ENCODE results near the gene SORBS1.

SORBS1 gene

GRCh38 chr10:95266674-95267095 is 294.5 kb downstream of the SORBS1 start:
- no peak overlapping the region for H3K4me3 ChIP-seq (ENCODE audit: low read depth, low read length)
- in situ Hi-C loops (cut with HindIII; ENCODE audit: low sequenced_read_pairs), result no loop called here
- no peak for TF ChIP-seq CTCF (IDR thresholded peaks at IDR 0.05; ENCODE audit: low read depth, low read length)
- peak; percentile 90 for DNase-seq (ENCODE audit: low read depth, low spot score)

- no peak for DNase-seq (ENCODE audit: low read depth, low spot score)
- in situ Hi-C loops (cut with HindIII; ENCODE audit: low sequenced_read_pairs), result no loop called here
- no peak for TF ChIP-seq CTCF (IDR thresholded peaks at IDR 0.05; ENCODE audit: low read depth, low read length)
- no peak overlapping the region for H3K4me3 ChIP-seq (ENCODE audit: low read depth, low read length)
These were observed 295.6 kb downstream of the SORBS1 start for GRCh38 chr10:95265572-95265971.

GRCh38 chr10:95264227-95265051 is 296.7 kb downstream of the SORBS1 start:
- DNase-seq (ENCODE audit: low read depth, low spot score), result no peak
- in situ Hi-C loops (cut with HindIII; ENCODE audit: low sequenced_read_pairs), result no loop called here
- no peak for TF ChIP-seq CTCF (IDR thresholded peaks at IDR 0.05; ENCODE audit: low read depth, low read length)
- H3K4me3 ChIP-seq (ENCODE audit: low read depth, low read length), result no peak overlapping the region

- no peak overlapping the region for H3K4me3 ChIP-seq (ENCODE audit: low read depth, low read length)
- no peak for DNase-seq (ENCODE audit: low read depth, low spot score)
- no peak for TF ChIP-seq CTCF (IDR thresholded peaks at IDR 0.05; ENCODE audit: low read depth, low read length)
- in situ Hi-C loops (cut with HindIII; ENCODE audit: low sequenced_read_pairs), result no loop called here
These were observed 297.3 kb downstream of the SORBS1 start for GRCh38 chr10:95263864-95264226.

GRCh38 chr10:95262763-95263518 is 298.2 kb downstream of the SORBS1 start:
- H3K4me3 ChIP-seq (ENCODE audit: low read depth, low read length), result no peak overlapping the region
- no peak for TF ChIP-seq CTCF (IDR thresholded peaks at IDR 0.05; ENCODE audit: low read depth, low read length)
- DNase-seq (ENCODE audit: low read depth, low spot score), result no peak
- in situ Hi-C loops (cut with HindIII; ENCODE audit: low sequenced_read_pairs), result no loop called here

GRCh38 chr10:95261926-95262325 is 299.2 kb downstream of the SORBS1 start:
- no peak for TF ChIP-seq CTCF (IDR thresholded peaks at IDR 0.05; ENCODE audit: low read depth, low read length)
- in situ Hi-C loops (cut with HindIII; ENCODE audit: low sequenced_read_pairs), result no loop called here
- no peak overlapping the region for H3K4me3 ChIP-seq (ENCODE audit: low read depth, low read length)
- no peak for DNase-seq (ENCODE audit: low read depth, low spot score)

Measured in astrocyte of the spinal cord (primary cell).